Measurements from ENCODE around the gene SLC5A2.

DNA sequence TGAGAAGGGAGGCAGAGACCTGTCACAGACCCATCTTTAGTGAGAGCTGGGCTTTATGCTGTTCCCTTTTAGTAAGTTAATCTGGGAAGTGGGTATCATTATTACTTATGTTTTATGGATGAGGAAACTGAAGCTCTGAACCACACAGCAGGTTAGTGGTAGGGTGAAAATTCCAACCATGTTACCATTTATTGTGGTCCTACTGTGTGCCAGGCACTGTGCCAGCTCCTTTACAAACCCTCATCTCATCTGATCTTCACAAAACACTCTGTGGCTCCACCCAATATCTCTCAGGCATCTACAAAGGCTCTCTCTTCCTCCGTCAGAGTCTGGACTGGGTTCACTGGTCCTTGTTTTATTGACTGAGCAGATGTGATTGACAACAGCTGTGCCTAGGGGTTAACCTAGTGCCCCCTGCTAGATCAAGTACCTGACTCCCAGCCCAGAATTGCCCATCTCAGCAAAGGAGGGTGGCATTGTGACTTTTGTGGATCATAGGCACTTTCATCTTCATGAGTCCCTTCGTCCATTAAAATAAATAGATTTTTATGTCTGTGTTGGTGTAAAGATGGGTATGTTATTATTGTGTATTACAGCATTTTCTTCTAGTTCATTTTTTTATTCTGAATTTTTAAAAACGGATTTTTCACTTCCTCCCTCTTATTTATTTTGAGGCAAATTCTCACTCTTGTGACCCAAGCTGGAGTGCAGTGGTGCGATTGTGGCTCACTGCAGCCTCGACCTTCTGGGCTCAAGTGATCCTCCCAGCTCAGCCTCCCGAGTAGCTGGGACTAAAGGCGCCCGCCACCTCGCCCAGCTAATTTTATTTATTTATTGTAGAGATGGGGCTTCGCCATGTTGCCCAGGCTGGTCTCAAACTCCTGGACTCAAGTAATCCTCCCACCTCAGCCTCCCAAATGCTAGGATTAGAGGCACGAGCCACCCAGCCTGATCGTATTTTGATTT, 7.9 kb upstream of the SLC5A2 start:
- TF ChIP-seq RARB (CRISPR knock-in tag; IDR thresholded peaks at IDR 0.05) (no peak), ZNF70 (CRISPR knock-in tag; IDR thresholded peaks at IDR 0.05) (no peak), ARNTL (CRISPR knock-in tag; IDR thresholded peaks at IDR 0.05; ENCODE audit: borderline replicate concordance, low read depth) (no peak), ESRRG (CRISPR knock-in tag; IDR thresholded peaks at IDR 0.05) (no peak), TOX (CRISPR knock-in tag; IDR thresholded peaks at IDR 0.05; ENCODE audit: borderline replicate concordance) (no peak)
- TF ChIP-seq, protein P1, sequence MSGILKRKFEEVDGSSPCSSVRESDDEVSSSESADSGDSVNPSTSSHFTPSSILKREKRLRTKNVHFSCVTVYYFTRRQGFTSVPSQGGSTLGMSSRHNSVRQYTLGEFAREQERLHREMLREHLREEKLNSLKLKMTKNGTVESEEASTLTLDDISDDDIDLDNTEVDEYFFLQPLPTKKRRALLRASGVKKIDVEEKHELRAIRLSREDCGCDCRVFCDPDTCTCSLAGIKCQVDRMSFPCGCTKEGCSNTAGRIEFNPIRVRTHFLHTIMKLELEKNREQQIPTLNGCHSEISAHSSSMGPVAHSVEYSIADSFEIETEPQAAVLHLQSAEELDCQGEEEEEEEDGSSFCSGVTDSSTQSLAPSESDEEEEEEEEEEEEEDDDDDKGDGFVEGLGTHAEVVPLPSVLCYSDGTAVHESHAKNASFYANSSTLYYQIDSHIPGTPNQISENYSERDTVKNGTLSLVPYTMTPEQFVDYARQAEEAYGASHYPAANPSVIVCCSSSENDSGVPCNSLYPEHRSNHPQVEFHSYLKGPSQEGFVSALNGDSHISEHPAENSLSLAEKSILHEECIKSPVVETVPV (CRISPR knock-in tag; IDR thresholded peaks at IDR 0.05): no peak

Measured in SK-N-SH treated with all-trans-retinoic acid at 6 μM for 48 hours (cell line).